GM12891 (cell line): Measurements from ENCODE around the gene CFAP92.

Experiments used
- POLR2A ChIP-seq: IDR thresholded peaks from 2 replicates; pipeline ENCODE4 v1.6.1; 2011; ENCODE audit warnings: low read depth, low read length, control low read depth
- POLR2AphosphoS5 ChIP-seq: IDR thresholded peaks from 2 replicates; pipeline ENCODE4 v1.6.1; 2011; ENCODE audit warnings: low read depth, low read length, control low read depth
- SPI1 ChIP-seq: IDR thresholded peaks from 2 replicates; pipeline ENCODE4 v1.6.1; 2011; ENCODE audit warnings: low read depth, low read length, control low read depth
- TAF1 ChIP-seq: IDR thresholded peaks from 2 replicates; pipeline ENCODE4 v1.6.1; 2011; ENCODE audit warnings: low read depth, low read length, control low read depth

DNA sequence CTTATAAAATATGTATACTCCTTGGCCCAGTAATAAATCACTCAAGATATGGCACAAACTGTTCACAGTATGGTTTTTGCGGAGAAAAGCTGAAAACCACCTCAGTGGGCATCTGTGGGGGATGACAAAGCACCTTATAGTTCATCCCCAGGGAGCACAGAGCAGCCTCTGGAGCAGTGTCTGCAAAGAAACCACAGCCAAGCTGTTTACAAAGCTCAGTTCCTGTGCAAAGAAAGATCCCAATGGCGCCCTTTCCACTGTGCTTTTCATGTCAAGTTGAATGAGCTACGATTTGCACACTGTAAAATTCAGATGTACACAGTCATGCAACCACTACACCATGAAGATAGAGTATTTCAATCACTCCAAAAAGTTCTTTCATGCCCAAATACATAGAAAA, 4.7 kb upstream of the CFAP92 start:
- no peak for TF ChIP-seq POLR2A
- no peak for TF ChIP-seq POLR2AphosphoS5
- TF ChIP-seq SPI1, result no peak
- no peak for TF ChIP-seq TAF1
